Fibroblast of pulmonary artery (primary cell): ENCODE data around the gene CBFB.

ENCODE experiments used
- DNase-seq: peaks from one replicate; pipeline ENCODE4 v3.0.0-alpha.2; 2010; ENCODE audit warnings: low read depth
- H3K4me3 ChIP-seq: replicated peaks from 2 replicates; pipeline ENCODE4 v1.5.1; 2011; ENCODE audit warnings: low read depth, mild to moderate bottlenecking, control low read depth, low read length, moderate library complexity
- TF ChIP-seq, protein P1 (sequence below): IDR thresholded peaks from 2 replicates; pipeline ENCODE4 v1.5.1; 2011; ENCODE audit warnings: mild to moderate bottlenecking, control low read depth, low read length, inconsistent platforms; ENCODE audit errors: missing control alignments

CBFB gene

DNA sequence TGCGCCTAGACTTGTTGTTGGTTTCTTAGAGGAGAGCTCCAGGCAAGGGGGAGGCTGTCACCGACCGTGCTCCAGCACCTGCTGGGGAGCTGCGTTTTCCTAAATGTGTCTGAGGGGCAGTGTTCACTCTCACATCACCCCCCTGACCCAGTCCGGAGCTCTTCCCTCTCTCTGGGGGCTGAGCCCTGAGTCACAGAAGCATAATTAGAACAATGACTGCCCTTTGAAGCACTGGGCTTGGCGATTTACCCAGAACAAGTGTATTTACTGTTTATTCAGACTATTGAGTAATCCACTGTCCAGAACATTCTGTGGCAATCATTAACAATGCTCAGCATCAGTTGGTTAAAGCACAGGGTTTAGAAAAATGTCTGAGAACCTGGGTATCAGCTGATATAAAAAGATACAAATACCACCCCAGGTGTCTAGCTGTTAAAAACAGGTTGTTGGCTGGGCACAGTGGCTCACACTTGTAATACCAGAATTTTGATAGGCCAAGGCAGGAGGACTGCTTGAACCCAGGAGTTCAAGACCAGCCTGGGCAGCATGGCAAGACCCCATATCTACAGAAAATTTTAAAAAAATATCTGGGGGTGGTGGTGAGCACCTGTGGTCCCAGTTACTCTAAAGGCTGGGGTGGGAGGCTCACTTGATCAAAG is 32.5 kb upstream of the CBFB start:
- peak; percentile 91 for DNase-seq
- H3K4me3 ChIP-seq, result no peak overlapping the region

DNA sequence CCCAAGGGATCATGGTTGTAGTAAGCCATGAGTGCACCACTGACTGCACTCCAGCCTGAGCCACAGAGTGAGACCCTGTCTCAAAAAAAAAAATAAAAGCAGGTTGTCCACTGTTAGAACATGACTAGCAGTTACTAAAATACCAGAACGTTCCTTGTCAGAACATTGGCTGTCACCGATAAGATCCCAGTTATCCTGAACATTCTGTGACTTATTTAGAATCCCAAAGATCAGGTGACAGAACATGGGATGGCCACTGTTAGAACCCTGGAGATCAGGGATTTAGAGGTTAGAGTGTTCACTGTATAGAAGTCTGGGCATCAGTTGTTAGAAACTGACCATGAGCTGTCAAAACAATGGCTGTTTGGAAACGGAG is 32.0 kb upstream of the CBFB start:
- TF ChIP-seq, protein P1, sequence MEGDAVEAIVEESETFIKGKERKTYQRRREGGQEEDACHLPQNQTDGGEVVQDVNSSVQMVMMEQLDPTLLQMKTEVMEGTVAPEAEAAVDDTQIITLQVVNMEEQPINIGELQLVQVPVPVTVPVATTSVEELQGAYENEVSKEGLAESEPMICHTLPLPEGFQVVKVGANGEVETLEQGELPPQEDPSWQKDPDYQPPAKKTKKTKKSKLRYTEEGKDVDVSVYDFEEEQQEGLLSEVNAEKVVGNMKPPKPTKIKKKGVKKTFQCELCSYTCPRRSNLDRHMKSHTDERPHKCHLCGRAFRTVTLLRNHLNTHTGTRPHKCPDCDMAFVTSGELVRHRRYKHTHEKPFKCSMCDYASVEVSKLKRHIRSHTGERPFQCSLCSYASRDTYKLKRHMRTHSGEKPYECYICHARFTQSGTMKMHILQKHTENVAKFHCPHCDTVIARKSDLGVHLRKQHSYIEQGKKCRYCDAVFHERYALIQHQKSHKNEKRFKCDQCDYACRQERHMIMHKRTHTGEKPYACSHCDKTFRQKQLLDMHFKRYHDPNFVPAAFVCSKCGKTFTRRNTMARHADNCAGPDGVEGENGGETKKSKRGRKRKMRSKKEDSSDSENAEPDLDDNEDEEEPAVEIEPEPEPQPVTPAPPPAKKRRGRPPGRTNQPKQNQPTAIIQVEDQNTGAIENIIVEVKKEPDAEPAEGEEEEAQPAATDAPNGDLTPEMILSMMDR, result no peak
- no peak overlapping the region for H3K4me3 ChIP-seq

More for the DNA sequence above, 32.5 kb upstream of the CBFB start:
- TF ChIP-seq, protein P1, result no peak

DNA sequence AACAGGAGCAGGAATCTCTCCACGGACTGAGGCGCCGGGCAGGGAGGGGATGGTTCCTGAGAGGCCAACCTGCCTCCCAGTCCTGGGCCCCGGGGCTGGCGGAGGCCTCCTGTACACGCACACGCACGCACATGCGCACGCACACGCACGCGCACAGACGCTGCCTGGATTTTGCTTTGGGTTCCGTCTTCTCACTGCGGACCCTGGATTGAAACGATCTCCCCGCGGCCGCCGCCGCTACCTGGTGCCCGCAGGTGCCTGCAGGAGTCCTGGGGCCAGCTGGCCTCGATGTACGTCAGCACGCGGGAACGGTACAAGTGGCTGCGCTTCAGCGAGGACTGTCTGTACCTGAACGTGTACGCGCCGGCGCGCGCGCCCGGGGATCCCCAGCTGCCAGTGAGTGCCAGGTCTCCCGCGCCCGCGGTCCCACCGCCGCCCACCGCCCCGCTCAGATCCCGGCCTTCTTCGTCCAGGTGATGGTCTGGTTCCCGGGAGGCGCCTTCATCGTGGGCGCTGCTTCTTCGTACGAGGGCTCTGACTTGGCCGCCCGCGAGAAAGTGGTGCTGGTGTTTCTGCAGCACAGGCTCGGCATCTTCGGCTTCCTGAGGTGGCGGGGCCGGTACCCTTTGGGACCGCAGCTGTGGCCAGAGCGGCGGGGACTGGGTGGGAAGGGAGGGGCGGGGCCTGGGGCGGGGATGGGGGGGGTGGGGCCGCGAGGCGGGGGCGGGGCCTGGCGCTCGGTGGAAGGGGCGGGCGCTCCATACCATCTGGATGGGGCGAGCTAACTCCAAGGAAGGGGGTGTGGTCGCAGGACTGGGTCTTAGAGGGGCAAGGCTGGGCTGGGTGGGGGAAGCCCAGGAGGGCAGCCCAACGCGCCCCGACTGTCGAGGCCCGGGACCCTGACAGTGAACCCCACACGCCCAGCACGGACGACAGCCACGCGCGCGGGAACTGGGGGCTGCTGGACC is 28.3 kb upstream of the CBFB start:
- TF ChIP-seq, protein P1, result no peak
- peak overlapping the region; percentile 49 for H3K4me3 ChIP-seq
- peak; percentile 22 for DNase-seq

More for the DNA sequence above, 32.0 kb upstream of the CBFB start:
- DNase-seq, result no peak

DNA sequence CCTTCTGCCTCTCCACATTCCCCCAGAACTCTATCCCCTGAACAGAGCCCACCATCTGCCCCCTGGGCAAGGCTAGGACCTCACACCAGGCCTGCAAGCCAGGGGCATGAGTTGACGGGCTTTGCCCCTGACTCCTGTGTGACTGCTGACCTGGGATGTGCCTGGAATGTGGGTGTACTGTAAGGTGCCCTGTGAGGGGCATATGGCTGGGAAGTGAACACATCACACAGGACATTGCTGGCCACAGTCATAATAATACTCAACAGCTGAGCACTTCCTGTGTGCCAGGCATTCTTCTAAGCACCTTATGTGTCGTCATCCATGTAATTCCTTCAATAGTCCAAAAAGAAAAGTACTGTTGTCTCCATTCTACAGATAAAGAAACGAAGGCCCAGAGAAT is 27.2 kb upstream of the CBFB start:
- peak; percentile 21 for DNase-seq
- TF ChIP-seq, protein P1, result no peak
- H3K4me3 ChIP-seq, result no peak overlapping the region

DNA sequence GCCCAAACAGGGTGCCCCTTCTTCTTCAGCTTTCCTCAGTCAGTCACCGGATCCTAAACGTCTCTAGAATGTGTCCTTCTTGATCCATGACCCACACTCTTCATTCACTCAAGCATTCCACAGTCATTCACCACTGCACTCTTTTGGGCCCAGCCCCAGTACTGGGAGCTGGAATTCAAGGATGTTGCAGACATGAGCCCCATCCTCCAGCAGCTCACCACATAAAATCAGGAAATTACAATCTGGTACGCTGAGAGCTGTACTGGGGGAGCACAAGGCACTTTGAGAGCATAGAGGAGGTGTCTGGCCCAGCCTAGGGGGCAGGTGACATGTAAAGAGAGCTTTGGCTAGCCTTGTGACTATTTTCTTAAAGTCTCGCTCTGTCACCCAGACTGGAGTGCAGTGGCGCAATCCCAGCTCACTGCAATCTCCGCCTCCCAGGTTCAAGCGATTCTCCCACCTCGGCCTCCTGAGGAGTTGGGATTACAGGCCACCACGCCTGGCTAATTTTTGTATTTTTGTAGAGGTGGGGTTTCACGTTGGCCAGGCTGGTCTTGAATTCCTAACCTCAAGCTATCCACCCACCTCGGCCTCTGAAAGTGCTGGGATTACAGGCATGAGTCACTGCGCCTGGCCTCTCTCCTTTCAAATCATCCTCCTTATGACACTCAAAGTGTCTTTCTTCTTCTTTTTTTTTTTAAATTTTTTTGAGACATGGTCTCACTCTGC is 21.9 kb upstream of the CBFB start:
- DNase-seq, result no peak
- TF ChIP-seq, protein P1, result no peak
- no peak overlapping the region for H3K4me3 ChIP-seq

DNA sequence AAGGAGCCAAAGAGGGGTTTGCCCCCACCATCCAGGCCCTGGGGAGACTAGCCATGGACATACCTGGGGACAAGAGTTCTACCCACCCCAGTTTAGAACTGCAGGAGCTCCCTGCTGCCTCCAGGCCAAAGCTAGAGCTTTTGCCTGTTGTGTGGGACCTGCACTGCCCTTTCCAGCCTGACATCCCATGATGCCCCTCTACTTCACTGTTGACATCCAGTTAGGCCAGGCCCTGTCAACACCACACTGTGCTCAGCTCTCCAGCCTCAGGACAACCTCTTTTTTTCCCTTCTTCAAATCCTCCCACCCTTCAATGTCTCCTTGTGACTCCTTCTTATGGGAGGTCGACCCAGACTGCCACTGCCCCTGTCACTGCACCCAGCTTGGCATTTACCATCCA is 19.8 kb upstream of the CBFB start:
- no peak for DNase-seq
- H3K4me3 ChIP-seq, result no peak overlapping the region
- TF ChIP-seq, protein P1, result no peak
